SK-N-SH (cell line): ENCODE results near the gene TMEM41B. TPM values are rescaled to one million over a fixed set of nuclear protein-coding genes. Genes with fewer than 3 reads are reported as not detected.

Experiments
- CTCF ChIA-PET: fragments of 300-600, 350-600 bp; formaldehyde crosslinking; extraction: SDS; loops from one replicate; lab custom pipeline; 2021; lab: Yijun Ruan, JAX
- POLR2A ChIA-PET: fragments of 350-600 bp; sonication (Branson Sonifier 250); formaldehyde crosslinking; extraction: SDS; loops from one replicate; lab custom pipeline; 2020; ENCODE audit warnings: antibody characterized with exemption, inconsistent platforms; lab: Yijun Ruan, JAX
- DNase-seq: peaks from one replicate; pipeline ENCODE4 v3.0.0; 2012
- H2AFZ ChIP-seq: fragments of 200-600 bp; sonication (generic); 2 replicates; pipeline ENCODE4 v1.8.1; 2016; ENCODE audit warnings: antibody characterized with exemption, mild to moderate bottlenecking, low read depth
- H3F3A ChIP-seq: fragments of 200-600 bp; sonication (generic); replicated peaks from 2 replicates; pipeline ENCODE3; 2016; ENCODE audit warnings: antibody characterized with exemption, mild to moderate bottlenecking; ENCODE audit not compliant: insufficient read depth
- H3K27ac ChIP-seq, 2 experiments: fragments of 200-500 bp in 1 of 2; fragments of 200-600 bp in 1 of 2; sonication (Bioruptor generic) in 1 of 2; sonication (generic), shearing (Covaris generic) in 1 of 2; 2 replicates each; pipeline versions ENCODE4 v1.5.1 to v1.6.1; 2014 to 2016; ENCODE audit warnings: low read depth in 2 of 2, inconsistent platforms in 1 of 2, low read length in 1 of 2, mild to moderate bottlenecking in 1 of 2, mixed read lengths in 1 of 2
- H3K27me3 ChIP-seq: fragments of 200-600 bp; sonication (generic), shearing (Covaris generic); 2 replicates; pipeline ENCODE4 v1.6.1; 2016; ENCODE audit warnings: mixed run types; ENCODE audit not compliant: insufficient read depth
- H3K36me3 ChIP-seq, 2 experiments: fragments of 200-500 bp in 1 of 2; fragments of 200-600 bp in 1 of 2; sonication (Bioruptor generic) in 1 of 2; sonication (generic) in 1 of 2; replicated peaks in 1 of 2; 2 replicates each; pipeline versions ENCODE3 to v1.5.1; 2014 to 2016; ENCODE audit warnings: low read length in 1 of 2, mild to moderate bottlenecking in 1 of 2; ENCODE audit not compliant: insufficient read depth in 2 of 2, control insufficient read depth in 1 of 2
- H3K4me1 ChIP-seq, 2 experiments: fragments of 200-500 bp in 1 of 2; fragments of 200-600 bp in 1 of 2; sonication (Bioruptor generic) in 1 of 2; sonication (generic), shearing (Covaris generic) in 1 of 2; 2 replicates each; pipeline versions ENCODE4 v1.5.1 to v1.6.1; 2014 to 2016; ENCODE audit warnings: low read depth in 1 of 2, low read length in 1 of 2, mixed run types in 1 of 2; ENCODE audit not compliant: insufficient read depth in 2 of 2, control insufficient read depth in 1 of 2
- H3K4me2 ChIP-seq: fragments of 200-600 bp; sonication (generic), shearing (Covaris generic); 2 replicates; pipeline ENCODE4 v1.6.1; 2017; ENCODE audit warnings: mixed run types
- H3K4me3 ChIP-seq, 2 experiments: fragments of 200-500 bp in 1 of 2; fragments of 200-600 bp in 1 of 2; sonication (Bioruptor generic) in 1 of 2; sonication (generic), shearing (Covaris generic) in 1 of 2; 2 replicates each; pipeline versions ENCODE4 v1.5.1 to v1.8.1; 2014 to 2016; ENCODE audit warnings: low read depth in 2 of 2, inconsistent platforms in 1 of 2, low read length in 1 of 2, mild to moderate bottlenecking in 1 of 2, mixed read lengths in 1 of 2, moderate library complexity in 1 of 2
- H3K79me2 ChIP-seq: fragments of 200-600 bp; sonication (generic); 2 replicates; pipeline ENCODE4 v1.8.1; 2017; ENCODE audit warnings: mild to moderate bottlenecking; ENCODE audit not compliant: insufficient read depth
- H3K9ac ChIP-seq: fragments of 200-600 bp; sonication (generic); 2 replicates; pipeline ENCODE4 v1.6.1; 2017; ENCODE audit warnings: mixed run types
- H3K9me2 ChIP-seq: fragments of 200-600 bp; sonication (generic); 2 replicates; pipeline ENCODE4 v1.6.1; 2017; ENCODE audit warnings: mixed run types
- H3K9me3 ChIP-seq: fragments of 200-600 bp; sonication (generic); 2 replicates; pipeline ENCODE4 v1.6.1; 2017; ENCODE audit warnings: mixed run types, mild to moderate bottlenecking, moderate library complexity
- H4K20me1 ChIP-seq: fragments of 200-600 bp; sonication (generic); 2 replicates; pipeline ENCODE4 v1.6.1; 2017; ENCODE audit warnings: mild to moderate bottlenecking, mixed run types; ENCODE audit not compliant: insufficient read depth
- CHD2 ChIP-seq: fragments of 150-350 bp; IDR thresholded peaks from 2 replicates; pipeline ENCODE4 v1.6.1; 2018; ENCODE audit warnings: low read length; ENCODE audit not compliant: partially characterized antibody
- CTCF ChIP-seq: fragments of 200-600 bp; sonication (generic); IDR thresholded peaks from 2 replicates; pipeline ENCODE4 v1.6.1; 2017; ENCODE audit warnings: antibody characterized with exemption, mild to moderate bottlenecking, moderate library complexity
- ELF1 ChIP-seq: IDR thresholded peaks from 2 replicates; pipeline ENCODE4 v1.4.0; 2012
- EP300 ChIP-seq, 2 experiments: IDR thresholded peaks; 2 replicates each; pipeline versions ENCODE4 v1.4.0 to v1.6.1; 2012; ENCODE audit warnings: borderline replicate concordance in 1 of 2, low read depth in 1 of 2, low read length in 1 of 2
- EZH2phosphoT487 ChIP-seq: fragments of 200-600 bp; sonication (generic); IDR thresholded peaks from 2 replicates; pipeline ENCODE4 v1.6.1; 2017; ENCODE audit warnings: low read depth, mixed run types, mild to moderate bottlenecking, antibody characterized with exemption, moderate library complexity, borderline replicate concordance
- FOXJ3 ChIP-seq: sonication (generic); formaldehyde crosslinking; IDR thresholded peaks from 2 replicates; pipeline ENCODE4 v1.5.1; 2020; ENCODE audit warnings: mild to moderate bottlenecking, missing genetic modification reagents
- GATA2 ChIP-seq: sonication (generic); formaldehyde crosslinking; IDR thresholded peaks from 2 replicates; pipeline ENCODE4 v1.5.0; 2020; ENCODE audit warnings: mild to moderate bottlenecking, missing genetic modification reagents
- IRF3 ChIP-seq: fragments of 150-350 bp; IDR thresholded peaks from 2 replicates; pipeline ENCODE4 v1.6.1; 2016; ENCODE audit warnings: mild to moderate bottlenecking, low read depth, low read length
- JUND ChIP-seq: IDR thresholded peaks from 2 replicates; pipeline ENCODE4 v1.4.0; 2012
- MAX ChIP-seq: IDR thresholded peaks from 2 replicates; pipeline ENCODE4 v1.4.0; 2012; ENCODE audit warnings: low read depth
- MEF2A ChIP-seq: IDR thresholded peaks from 2 replicates; pipeline ENCODE4 v1.4.0; 2012; ENCODE audit warnings: low read depth, borderline replicate concordance
- MXI1 ChIP-seq: IDR thresholded peaks from 2 replicates; pipeline ENCODE4 v1.6.1; 2012; ENCODE audit warnings: mild to moderate bottlenecking, low read depth, low read length, improper control_type of control experiment
- NRF1 ChIP-seq: IDR thresholded peaks from 2 replicates; pipeline ENCODE4 v1.6.1; 2012; ENCODE audit warnings: low read depth, mild to moderate bottlenecking, low read length
- RCOR1 ChIP-seq: fragments of 150-350 bp; IDR thresholded peaks from 2 replicates; pipeline ENCODE4 v1.6.1; 2017; ENCODE audit warnings: antibody characterized with exemption, low read length
- SIN3A ChIP-seq: IDR thresholded peaks from 2 replicates; pipeline ENCODE4 v1.6.1; 2012; ENCODE audit warnings: low read depth, mild to moderate bottlenecking, low read length, moderate library complexity, borderline replicate concordance
- TEAD4 ChIP-seq: IDR thresholded peaks from 2 replicates; pipeline ENCODE4 v1.4.0; 2012; ENCODE audit warnings: mild to moderate bottlenecking, borderline replicate concordance; ENCODE audit not compliant: insufficient read depth
- USF2 ChIP-seq: fragments of 150-350 bp; IDR thresholded peaks from 2 replicates; pipeline ENCODE4 v1.6.1; 2017; ENCODE audit warnings: antibody characterized with exemption, low read length, low read depth, borderline replicate concordance
- ZBTB33 ChIP-seq: IDR thresholded peaks from 2 replicates; pipeline ENCODE4 v1.4.0; 2012; ENCODE audit warnings: low read depth, borderline replicate concordance
- WGBS: methylation state at CpG from one replicate; pipeline ENCODE4 v1.1.6; 2017; ENCODE audit warnings: low lambda C conversion rate; 5-methylcytosine and 5-hydroxymethylcytosine counted together
- polyA plus RNA-seq, 3 experiments: library from polyadenylated mRNA; depleted of rRNA; stranded (reverse); fragments of >200 nt; gene quantifications; 2 replicates each; pipeline ENCODE4 v1.2.3, GENCODE V29; 2012
- TF ChIP-seq, protein P1 (sequence below): IDR thresholded peaks from 2 replicates; pipeline ENCODE4 v1.4.0; 2012; ENCODE audit warnings: low read depth, borderline replicate concordance
- TF ChIP-seq, protein P2 (sequence below): IDR thresholded peaks from 2 replicates; pipeline ENCODE4 v1.6.1; 2012; ENCODE audit warnings: mild to moderate bottlenecking, low read depth, low read length, moderate library complexity

Gene TMEM41B
- polyA plus RNA-seq, 1 of the 3 experiments (the other 2 are of a cell fraction), result 23.5 TPM

GRCh38 chr11:9304178-9304577 is 10.2 kb downstream of the TMEM41B start:
- Histone ChIP-seq H4K20me1 (no peaks in the 10 kb centered on the region; the same call in 1 of the 2 replicates), H2AFZ (no peak overlapping the region), H3K27me3 (no peaks in the 10 kb centered on the region), H3K36me3 (peaks cover 0 to 11% of the 10 kb centered on the region in 2 experiments), H3K4me2 (no peak overlapping the region), H3K9me2 (no peaks in the 10 kb centered on the region), H3F3A (peaks cover 9% of the 10 kb centered on the region), H3K4me1 (no peaks in the 10 kb centered on the region; a peak in 1 of 4 replicates), H3K9ac (no peak overlapping the region), H3K4me3 (no peak overlapping the region), H3K27ac (no peak overlapping the region), H3K79me2 (peaks cover 99% of the 10 kb centered on the region), H3K9me3 (no peaks in the 10 kb centered on the region)
- POLR2A ChIA-PET, result no interaction called here
- no peak for DNase-seq
- WGBS, result 86% methylated on average over 3 of the region's 3 CpGs
- CTCF ChIA-PET, result no interaction called here
- TF ChIP-seq ZBTB33 (no peak), USF2 (no peak), IRF3 (no peak), CHD2 (no peak), MEF2A (no peak), EZH2phosphoT487 (no peak), FOXJ3 (CRISPR knock-in tag) (no peak), MXI1 (no peak), GATA2 (CRISPR knock-in tag) (no peak), TEAD4 (no peak), JUND (no peak), SIN3A (no peak), ELF1 (no peak), EP300 (IDR thresholded peaks at IDR 0.05; ENCODE audit: borderline replicate concordance in 1 of 2, low read depth in 1 of 2, low read length in 1 of 2) (no peak), NRF1 (no peak), MAX (no peak), CTCF (no peak), RCOR1 (no peak)
- TF ChIP-seq, protein P1, sequence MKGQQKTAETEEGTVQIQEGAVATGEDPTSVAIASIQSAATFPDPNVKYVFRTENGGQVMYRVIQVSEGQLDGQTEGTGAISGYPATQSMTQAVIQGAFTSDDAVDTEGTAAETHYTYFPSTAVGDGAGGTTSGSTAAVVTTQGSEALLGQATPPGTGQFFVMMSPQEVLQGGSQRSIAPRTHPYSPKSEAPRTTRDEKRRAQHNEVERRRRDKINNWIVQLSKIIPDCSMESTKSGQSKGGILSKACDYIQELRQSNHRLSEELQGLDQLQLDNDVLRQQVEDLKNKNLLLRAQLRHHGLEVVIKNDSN, result no peak
- TF ChIP-seq, protein P2, sequence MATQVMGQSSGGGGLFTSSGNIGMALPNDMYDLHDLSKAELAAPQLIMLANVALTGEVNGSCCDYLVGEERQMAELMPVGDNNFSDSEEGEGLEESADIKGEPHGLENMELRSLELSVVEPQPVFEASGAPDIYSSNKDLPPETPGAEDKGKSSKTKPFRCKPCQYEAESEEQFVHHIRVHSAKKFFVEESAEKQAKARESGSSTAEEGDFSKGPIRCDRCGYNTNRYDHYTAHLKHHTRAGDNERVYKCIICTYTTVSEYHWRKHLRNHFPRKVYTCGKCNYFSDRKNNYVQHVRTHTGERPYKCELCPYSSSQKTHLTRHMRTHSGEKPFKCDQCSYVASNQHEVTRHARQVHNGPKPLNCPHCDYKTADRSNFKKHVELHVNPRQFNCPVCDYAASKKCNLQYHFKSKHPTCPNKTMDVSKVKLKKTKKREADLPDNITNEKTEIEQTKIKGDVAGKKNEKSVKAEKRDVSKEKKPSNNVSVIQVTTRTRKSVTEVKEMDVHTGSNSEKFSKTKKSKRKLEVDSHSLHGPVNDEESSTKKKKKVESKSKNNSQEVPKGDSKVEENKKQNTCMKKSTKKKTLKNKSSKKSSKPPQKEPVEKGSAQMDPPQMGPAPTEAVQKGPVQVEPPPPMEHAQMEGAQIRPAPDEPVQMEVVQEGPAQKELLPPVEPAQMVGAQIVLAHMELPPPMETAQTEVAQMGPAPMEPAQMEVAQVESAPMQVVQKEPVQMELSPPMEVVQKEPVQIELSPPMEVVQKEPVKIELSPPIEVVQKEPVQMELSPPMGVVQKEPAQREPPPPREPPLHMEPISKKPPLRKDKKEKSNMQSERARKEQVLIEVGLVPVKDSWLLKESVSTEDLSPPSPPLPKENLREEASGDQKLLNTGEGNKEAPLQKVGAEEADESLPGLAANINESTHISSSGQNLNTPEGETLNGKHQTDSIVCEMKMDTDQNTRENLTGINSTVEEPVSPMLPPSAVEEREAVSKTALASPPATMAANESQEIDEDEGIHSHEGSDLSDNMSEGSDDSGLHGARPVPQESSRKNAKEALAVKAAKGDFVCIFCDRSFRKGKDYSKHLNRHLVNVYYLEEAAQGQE, result no peak
